Tibial artery (tissue), 4 donors: ENCODE data around the gene OR1J1.
A peak's percentile ranks its signal among the peaks of the same experiment; 100 is the strongest.

Experiments used
- DNase-seq, 2 donors: peaks; one replicate each; pipeline ENCODE4 v3.0.0-alpha.2; 2019
- H3K27ac ChIP-seq, 2 donors: fragments of 200-600 bp; sonication (generic) in 1 of 2; 1 replicate in 1 of 2; 2 replicates in 1 of 2; pipeline ENCODE4 v1.5.1; 2018 to 2019; ENCODE audit warnings: mild to moderate bottlenecking in 1 of 2
- H3K27me3 ChIP-seq, 2 donors: fragments of 200-600 bp; sonication (generic) in 1 of 2; one replicate each; pipeline versions ENCODE4 v1.5.1 to v1.6.0; 2016 to 2019
- H3K36me3 ChIP-seq, 3 donors: fragments of 200-600 bp; sonication (generic) in 2 of 3; one replicate each; pipeline ENCODE4 v1.5.1; 2016 to 2019; ENCODE audit warnings: mild to moderate bottlenecking in 2 of 3
- H3K4me1 ChIP-seq, 4 donors: fragments of 200-600 bp; sonication (generic) in 2 of 4; 1 replicate in 3 of 4; 2 replicates in 1 of 4; pipeline ENCODE4 v1.5.1; 2016 to 2019
- H3K4me3 ChIP-seq, 2 donors: fragments of 200-600 bp; sonication (generic) in 1 of 2; 1 replicate in 1 of 2; 2 replicates in 1 of 2; pipeline ENCODE4 v1.5.1; 2018 to 2019; ENCODE audit warnings: mild to moderate bottlenecking in 2 of 2
- H3K9me3 ChIP-seq, 3 donors: fragments of 200-600 bp; sonication (generic) in 1 of 3; one replicate each; pipeline ENCODE4 v1.5.1; 2016 to 2019
- intact Hi-C: fragments of 100-400 bp; cut with DNase I; formaldehyde crosslinking; loops from one replicate; pipeline ENCODE4 v1.15.0; 2023; ENCODE audit warnings: low total_unique reads
- TF ChIP-seq, protein P1 (sequence below), 2 experiments: fragments of 200-600 bp in 1 of 2; fragments of 450-650 bp in 1 of 2; IDR thresholded peaks; one replicate each; pipeline ENCODE4 v1.5.1; 2017 to 2019; ENCODE audit warnings: antibody characterized with exemption in 2 of 2, mild to moderate bottlenecking in 1 of 2, moderate library complexity in 1 of 2

The OR1J1 gene

DNA sequence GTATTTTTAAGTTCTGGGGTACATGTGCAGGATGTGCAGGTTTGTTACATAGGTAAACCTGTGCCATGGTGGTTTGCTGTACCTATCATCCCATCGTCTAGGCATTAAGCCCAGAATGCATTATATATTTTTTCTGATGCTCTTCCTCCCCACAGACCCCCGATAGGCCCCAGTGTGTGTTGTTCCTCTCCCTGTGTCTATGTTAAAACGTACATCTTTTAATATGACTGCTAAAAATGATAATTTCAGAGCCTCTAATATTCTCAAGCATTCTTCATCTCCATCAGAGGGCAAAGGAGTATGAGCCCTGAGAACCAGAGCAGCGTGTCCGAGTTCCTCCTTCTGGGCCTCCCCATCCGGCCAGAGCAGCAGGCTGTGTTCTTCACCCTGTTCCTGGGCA lies 32.8 kb upstream of the OR1J1 start, which contains the start of gene OR1J2:
TSS of gene OR1J2 (plus strand) at position 301 of the 400 bp plus-strand sequence. CDS start at position 301, 0 bp downstream.
- no peaks in the 10 kb centered on the region for H3K36me3 ChIP-seq
- peaks cover 0 to 3% of the 10 kb centered on the region in 2 donors for H3K27me3 ChIP-seq
- no peak within 1 kb of the TSS for H3K27ac ChIP-seq
- intact Hi-C loops = no loop called here
- H3K4me3 ChIP-seq = no peak within 1 kb of the TSS
- DNase-seq = no peak
- TF ChIP-seq, protein P1, sequence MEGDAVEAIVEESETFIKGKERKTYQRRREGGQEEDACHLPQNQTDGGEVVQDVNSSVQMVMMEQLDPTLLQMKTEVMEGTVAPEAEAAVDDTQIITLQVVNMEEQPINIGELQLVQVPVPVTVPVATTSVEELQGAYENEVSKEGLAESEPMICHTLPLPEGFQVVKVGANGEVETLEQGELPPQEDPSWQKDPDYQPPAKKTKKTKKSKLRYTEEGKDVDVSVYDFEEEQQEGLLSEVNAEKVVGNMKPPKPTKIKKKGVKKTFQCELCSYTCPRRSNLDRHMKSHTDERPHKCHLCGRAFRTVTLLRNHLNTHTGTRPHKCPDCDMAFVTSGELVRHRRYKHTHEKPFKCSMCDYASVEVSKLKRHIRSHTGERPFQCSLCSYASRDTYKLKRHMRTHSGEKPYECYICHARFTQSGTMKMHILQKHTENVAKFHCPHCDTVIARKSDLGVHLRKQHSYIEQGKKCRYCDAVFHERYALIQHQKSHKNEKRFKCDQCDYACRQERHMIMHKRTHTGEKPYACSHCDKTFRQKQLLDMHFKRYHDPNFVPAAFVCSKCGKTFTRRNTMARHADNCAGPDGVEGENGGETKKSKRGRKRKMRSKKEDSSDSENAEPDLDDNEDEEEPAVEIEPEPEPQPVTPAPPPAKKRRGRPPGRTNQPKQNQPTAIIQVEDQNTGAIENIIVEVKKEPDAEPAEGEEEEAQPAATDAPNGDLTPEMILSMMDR (IDR thresholded peaks at IDR 0.05) = no peak
- no peaks in the 10 kb centered on the region for H3K9me3 ChIP-seq
- H3K4me1 ChIP-seq = no peaks in the 10 kb centered on the region

- Histone ChIP-seq H3K27ac (no peak overlapping the region), H3K4me1 (no peaks in the 10 kb centered on the region), H3K9me3 (no peaks in the 10 kb centered on the region), H3K27me3 (peaks cover 0 to 3% of the 10 kb centered on the region in 2 donors), H3K36me3 (no peaks in the 10 kb centered on the region), H3K4me3 (no peak overlapping the region)
- TF ChIP-seq, protein P1 (IDR thresholded peaks at IDR 0.05) = no peak
- intact Hi-C loops = no loop called here
- no peak for DNase-seq
Measured at GRCh38 chr9:122506964-122507363, 29.2 kb upstream of the OR1J1 start.

DNA sequence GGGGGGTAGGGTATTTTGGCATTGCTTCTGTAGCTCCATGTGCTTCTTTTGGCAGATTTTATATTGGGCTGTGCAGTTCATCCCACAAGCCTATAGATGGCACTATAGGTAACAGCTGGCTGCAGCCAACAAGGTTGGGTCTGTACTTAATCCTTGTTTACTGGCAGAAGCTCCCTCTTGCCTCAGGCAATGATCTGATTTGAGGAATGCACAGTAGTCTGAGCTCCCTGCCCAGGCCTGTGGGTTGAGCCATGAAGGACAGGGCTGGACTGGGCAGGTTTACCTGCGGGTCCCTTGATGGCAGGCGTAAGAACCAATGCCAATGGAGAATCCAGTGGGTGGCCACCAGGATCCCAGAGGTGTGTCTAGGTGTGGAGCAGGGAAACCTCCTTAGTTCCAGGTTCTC lies 21.2 kb upstream of the OR1J1 start:
- no peak for DNase-seq
- TF ChIP-seq, protein P1 (IDR thresholded peaks at IDR 0.05) = peak in 1 of 2 experiments; percentile 36
- no peak overlapping the region for H3K27ac ChIP-seq
- H3K4me1 ChIP-seq = no peaks in the 10 kb centered on the region
- no peak overlapping the region for H3K4me3 ChIP-seq
- no peaks in the 10 kb centered on the region for H3K36me3 ChIP-seq
- H3K27me3 ChIP-seq = peaks cover 0 to 11% of the 10 kb centered on the region in 2 donors
- intact Hi-C loops = no loop called here
- H3K9me3 ChIP-seq = peaks cover 0 to 8% (median 0%) of the 10 kb centered on the region in 3 donors

- H3K27ac ChIP-seq = no peak overlapping the region
- TF ChIP-seq, protein P1 (IDR thresholded peaks at IDR 0.05) = no peak
- H3K27me3 ChIP-seq = peaks cover 0 to 12% of the 10 kb centered on the region in 2 donors
- no peaks in the 10 kb centered on the region for H3K36me3 ChIP-seq
- H3K9me3 ChIP-seq = no peaks in the 10 kb centered on the region
- no peaks in the 10 kb centered on the region for H3K4me1 ChIP-seq
- intact Hi-C loops = no loop called here
- no peak overlapping the region for H3K4me3 ChIP-seq
- no peak for DNase-seq
Measured at GRCh38 chr9:122479062-122479461, 1.3 kb upstream of the OR1J1 start.

GRCh38 chr9:122477346-122477745 lies 380 bp downstream of the OR1J1 start:
- intact Hi-C loops = no loop called here
- no peaks in the 10 kb centered on the region for H3K4me1 ChIP-seq
- TF ChIP-seq, protein P1 (IDR thresholded peaks at IDR 0.05) = no peak
- H3K4me3 ChIP-seq = no peak overlapping the region
- H3K9me3 ChIP-seq = no peaks in the 10 kb centered on the region
- peaks cover 0 to 12% of the 10 kb centered on the region in 2 donors for H3K27me3 ChIP-seq
- no peak for DNase-seq
- no peak overlapping the region for H3K27ac ChIP-seq
- no peaks in the 10 kb centered on the region for H3K36me3 ChIP-seq

DNA sequence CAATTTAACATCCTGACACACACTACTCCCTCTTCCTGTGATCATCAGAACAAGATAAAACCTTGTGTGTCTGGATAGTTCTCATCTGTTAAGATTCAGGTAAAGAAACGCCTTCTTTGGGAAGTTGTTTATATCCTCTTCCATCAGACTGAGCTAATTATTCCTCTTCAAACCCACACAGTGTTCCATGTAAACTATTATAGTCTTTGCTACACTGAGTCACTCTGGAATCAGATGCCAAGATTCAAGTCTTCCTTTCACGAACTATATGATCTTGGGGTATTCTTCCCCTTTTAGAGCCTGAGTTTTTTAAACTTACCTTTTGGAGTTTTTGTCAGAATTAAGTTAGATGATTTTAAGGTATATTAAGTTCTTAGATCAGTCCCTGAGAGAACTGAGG lies 2.0 kb downstream of the OR1J1 start:
- TF ChIP-seq, protein P1 (IDR thresholded peaks at IDR 0.05) = no peak
- H3K4me1 ChIP-seq = no peaks in the 10 kb centered on the region
- no peak overlapping the region for H3K27ac ChIP-seq
- peaks cover 0 to 18% of the 10 kb centered on the region in 2 donors for H3K27me3 ChIP-seq
- no peak for DNase-seq
- intact Hi-C loops = no loop called here
- H3K9me3 ChIP-seq = no peaks in the 10 kb centered on the region
- no peaks in the 10 kb centered on the region for H3K36me3 ChIP-seq
- no peak overlapping the region for H3K4me3 ChIP-seq
